H1 (cell line): ENCODE measurements around the gene TFAP2B. TPM values are rescaled to one million over a fixed set of nuclear protein-coding genes. Genes with fewer than 3 reads are reported as not detected.

ENCODE experiments used
- CTCF ChIA-PET: fragments of 300-600 bp; sonication (Branson Sonifier 250); formaldehyde crosslinking; loops from one replicate; lab custom pipeline; 2021; ENCODE audit not compliant: partially characterized antibody; lab: Charles Lee
- POLR2A ChIA-PET: fragments of 300-600 bp; sonication (Branson Sonifier 250); formaldehyde crosslinking; loops from one replicate; lab custom pipeline; 2021; ENCODE audit warnings: inconsistent platforms; ENCODE audit not compliant: partially characterized antibody; lab: Charles Lee
- DNase-seq, 2 experiments: peaks; one replicate each; pipeline versions ENCODE4 v3.0.0 to v3.0.0-alpha.2; 2010 to 2022; ENCODE audit warnings: low spot score in 2 of 2, low read depth in 1 of 2, mixed read lengths in 1 of 2
- FAIRE-seq: peaks from 2 replicates; lab custom pipeline; 2011; peaks lifted over from hg19 to GRCh38; lab: Jason Lieb, UNC
- H2AFZ ChIP-seq: 2 replicates; pipeline ENCODE4 v1.8.1; 2012; ENCODE audit warnings: low read length, inconsistent platforms
- H2AK5ac ChIP-seq: 2 replicates; pipeline ENCODE4 v1.6.1; 2013; ENCODE audit warnings: low read depth, low read length
- H2BK120ac ChIP-seq: replicated peaks from 2 replicates; pipeline ENCODE3; 2013; ENCODE audit warnings: low read depth, low read length, inconsistent platforms
- H2BK12ac ChIP-seq: 2 replicates; pipeline ENCODE4 v1.6.1; 2013; ENCODE audit warnings: low read depth, low read length
- H2BK15ac ChIP-seq: 2 replicates; pipeline ENCODE4 v1.6.1; 2013; ENCODE audit warnings: low read length
- H2BK20ac ChIP-seq: 2 replicates; pipeline ENCODE4 v1.6.1; 2013; ENCODE audit warnings: low read length
- H2BK5ac ChIP-seq: 2 replicates; pipeline ENCODE4 v1.6.1; 2013; ENCODE audit warnings: low read depth, low read length
- H3K14ac ChIP-seq: 2 replicates; pipeline ENCODE4 v1.6.1; 2013; ENCODE audit warnings: inconsistent platforms; ENCODE audit not compliant: insufficient read length
- H3K18ac ChIP-seq: 2 replicates; pipeline ENCODE4 v1.6.1; 2013; ENCODE audit warnings: low read length; ENCODE audit errors: extremely low read depth
- H3K23ac ChIP-seq: 2 replicates; pipeline ENCODE4 v1.6.1; 2013; ENCODE audit warnings: inconsistent platforms; ENCODE audit not compliant: insufficient read length
- H3K23me2 ChIP-seq: 2 replicates; pipeline ENCODE4 v1.6.1; 2013; ENCODE audit warnings: low read depth, low read length
- H3K27ac ChIP-seq: 2 replicates; pipeline ENCODE4 v1.6.1; 2011; ENCODE audit warnings: low read depth, low read length, inconsistent platforms
- H3K27me3 ChIP-seq, 4 experiments: replicated peaks in 1 of 4; 1 replicate in 1 of 4; 2 replicates in 3 of 4; pipeline versions ENCODE4 v1.6.1 to v1.8.1; 2011 to 2013; ENCODE audit warnings: low read length in 3 of 4, mild to moderate bottlenecking in 3 of 4, inconsistent platforms in 2 of 4, mixed read lengths in 2 of 4, moderate library complexity in 1 of 4; ENCODE audit not compliant: control insufficient read depth in 3 of 4, insufficient read depth in 3 of 4; ENCODE audit errors: extremely low read depth in 1 of 4
- H3K36me3 ChIP-seq, 4 experiments: 2 replicates each; pipeline versions ENCODE4 v1.6.1 to v1.8.1; 2011 to 2013; ENCODE audit warnings: mild to moderate bottlenecking in 4 of 4, low read length in 3 of 4, moderate library complexity in 2 of 4, control low read depth in 1 of 4, inconsistent platforms in 1 of 4; ENCODE audit not compliant: insufficient read depth in 4 of 4, control insufficient read depth in 2 of 4
- H3K4ac ChIP-seq: replicated peaks from 2 replicates; pipeline ENCODE3; 2013; ENCODE audit warnings: low read length, low read depth, mixed read lengths, inconsistent platforms; ENCODE audit not compliant: insufficient read length
- H3K4me1 ChIP-seq, 4 experiments: replicated peaks in 1 of 4; 1 replicate in 1 of 4; 2 replicates in 3 of 4; pipeline versions ENCODE4 v1.6.1 to v1.8.1; 2011 to 2013; ENCODE audit warnings: low read length in 3 of 4, inconsistent platforms in 2 of 4, mixed read lengths in 1 of 4; ENCODE audit not compliant: insufficient read depth in 4 of 4, control insufficient read depth in 3 of 4
- H3K4me2 ChIP-seq, 2 experiments: 2 replicates each; pipeline versions ENCODE4 v1.6.1 to v1.8.1; 2011 to 2013; ENCODE audit warnings: low read depth in 2 of 2, low read length in 2 of 2, control low read depth in 1 of 2, inconsistent platforms in 1 of 2, mild to moderate bottlenecking in 1 of 2; ENCODE audit not compliant: insufficient read depth in 1 of 2
- H3K4me3 ChIP-seq, 4 experiments: fragments of 200-600, 300-600 bp in 1 of 4; sonication (generic), shearing (Covaris generic), sonication (Bioruptor Twin) in 1 of 4; 2 replicates each; pipeline versions ENCODE4 v1.5.1 to v1.8.1; 2011 to 2016; ENCODE audit warnings: low read length in 4 of 4, low read depth in 3 of 4, control low read depth in 2 of 4, inconsistent platforms in 2 of 4, mild to moderate bottlenecking in 2 of 4, mixed read lengths in 1 of 4, moderate library complexity in 1 of 4; ENCODE audit not compliant: insufficient read depth in 2 of 4; ENCODE audit errors: extremely low read depth in 1 of 4
- H3K56ac ChIP-seq: replicated peaks from 2 replicates; pipeline ENCODE3; 2013; ENCODE audit warnings: low read depth, mild to moderate bottlenecking, mixed read lengths, low read length, inconsistent platforms; ENCODE audit not compliant: insufficient read length
- H3K79me1 ChIP-seq: 2 replicates; pipeline ENCODE4 v1.6.1; 2013; ENCODE audit warnings: low read depth, low read length, control low read depth
- H3K79me2 ChIP-seq, 2 experiments: 2 replicates each; pipeline versions ENCODE4 v1.6.1 to v1.8.1; 2012 to 2013; ENCODE audit warnings: low read length in 2 of 2, mild to moderate bottlenecking in 2 of 2, inconsistent platforms in 1 of 2; ENCODE audit not compliant: insufficient read depth in 2 of 2, control insufficient read depth in 1 of 2
- H3K9ac ChIP-seq, 4 experiments: replicated peaks in 1 of 4; 1 replicate in 1 of 4; 2 replicates in 3 of 4; pipeline versions ENCODE4 v1.6.1 to v1.8.1; 2011 to 2013; ENCODE audit warnings: low read depth in 3 of 4, low read length in 3 of 4, control low read depth in 2 of 4, mild to moderate bottlenecking in 2 of 4, moderate library complexity in 2 of 4, inconsistent platforms in 1 of 4; ENCODE audit errors: extremely low read depth in 1 of 4
- H3K9me3 ChIP-seq, 2 experiments: 2 replicates each; pipeline versions ENCODE4 v1.6.1 to v1.8.1; 2012 to 2013; ENCODE audit warnings: mild to moderate bottlenecking in 2 of 2, moderate library complexity in 2 of 2, control low read depth in 1 of 2, inconsistent platforms in 1 of 2, low read depth in 1 of 2, low read length in 1 of 2, mixed read lengths in 1 of 2; ENCODE audit not compliant: insufficient read depth in 2 of 2
- H4K20me1 ChIP-seq, 2 experiments: replicated peaks in 1 of 2; 2 replicates each; pipeline versions ENCODE3 to v1.8.1; 2011 to 2013; ENCODE audit warnings: inconsistent platforms in 2 of 2, low read length in 2 of 2, mild to moderate bottlenecking in 1 of 2; ENCODE audit not compliant: insufficient read depth in 2 of 2, control insufficient read depth in 1 of 2
- H4K5ac ChIP-seq: 2 replicates; pipeline ENCODE4 v1.6.1; 2013; ENCODE audit warnings: low read length, low read depth, mixed read lengths, inconsistent platforms; ENCODE audit not compliant: insufficient read length
- H4K8ac ChIP-seq: 2 replicates; pipeline ENCODE4 v1.8.0; 2013; ENCODE audit warnings: mild to moderate bottlenecking, moderate library complexity, low read length, inconsistent platforms; ENCODE audit not compliant: insufficient read depth; ENCODE audit errors: extremely low read depth
- H4K91ac ChIP-seq: replicated peaks from 2 replicates; pipeline ENCODE3; 2013; ENCODE audit warnings: low read length, mixed read lengths, inconsistent platforms; ENCODE audit not compliant: insufficient read length
- CEBPB ChIP-seq: IDR thresholded peaks from 2 replicates; pipeline ENCODE4 v1.6.1; 2012; ENCODE audit warnings: low read depth, low read length
- EZH2 ChIP-seq: fragments of 200-600 bp; sonication (generic); IDR thresholded peaks from 2 replicates; pipeline ENCODE4 v1.7.1; 2012; ENCODE audit warnings: low read depth, mild to moderate bottlenecking, moderate library complexity, low read length, inconsistent platforms; ENCODE audit not compliant: severe bottlenecking
- POLR2A ChIP-seq, 2 experiments: IDR thresholded peaks; 1 replicate in 1 of 2; 2 replicates in 1 of 2; pipeline ENCODE4 v1.6.1; 2011; ENCODE audit warnings: low read depth in 2 of 2, low read length in 2 of 2, mild to moderate bottlenecking in 2 of 2; ENCODE audit errors: control extremely low read depth in 1 of 2
- SIN3A ChIP-seq, 2 experiments: IDR thresholded peaks in 1 of 2; conservative IDR thresholded peaks in 1 of 2; 2 replicates each; pipeline ENCODE4 v1.6.1; 2011 to 2012; ENCODE audit warnings: low read length in 2 of 2, improper control_type of control experiment in 1 of 2, low read depth in 1 of 2, mild to moderate bottlenecking in 1 of 2
- SP1 ChIP-seq: IDR thresholded peaks from 2 replicates; pipeline ENCODE4 v1.6.1; 2011; ENCODE audit warnings: low read depth, low read length
- TCF12 ChIP-seq: IDR thresholded peaks from 2 replicates; pipeline ENCODE4 v1.6.1; 2011; ENCODE audit warnings: low read depth, mild to moderate bottlenecking, low read length
- YY1 ChIP-seq: IDR thresholded peaks from 2 replicates; pipeline ENCODE4 v1.6.1; 2011; ENCODE audit warnings: low read depth, mild to moderate bottlenecking, low read length
- WGBS, 2 experiments: shearing (Covaris generic) in 1 of 2; methylation state at CpG; one replicate each; pipeline versions ENCODE4 v1.1.6 to v1.1.7; 2013 to 2015; ENCODE audit warnings: low lambda C conversion rate in 2 of 2, mixed read lengths in 2 of 2, inconsistent platforms in 1 of 2, low coverage in 1 of 2, missing lambda C conversion rate in 1 of 2; ENCODE audit not compliant: insufficient replicate concordance in 2 of 2, insufficient coverage in 1 of 2, insufficient read length in 1 of 2; ENCODE audit errors: extremely low coverage in 1 of 2, missing lambda C conversion rate in 1 of 2; 5-methylcytosine and 5-hydroxymethylcytosine counted together
- polyA plus RNA-seq, 7 experiments: library from polyadenylated mRNA; depleted of rRNA in 3 of 7; stranded (reverse) in 5 of 7; unstranded in 2 of 7; fragments of >200 nt in 5 of 7; fragments of 200-250 nt in 2 of 7; gene quantifications; 1 replicate in 5 of 7; 2 replicates in 1 of 7; 4 replicates in 1 of 7; pipeline versions ENCODE4 v1.2.1 to v1.2.3, GENCODE V29; 2011 to 2013; ENCODE audit warnings: missing spikeins in 2 of 7, mixed read lengths in 2 of 7
- total RNA-seq: library from RNA; stranded (reverse); fragmentation: NEBNext Ultra II Directional; extraction: Animal tissue kit (Norgen Biotek cat#: 25700); gene quantifications from 2 replicates; pipeline ENCODE4 v1.2.1, GENCODE V29; 2021

Gene TFAP2B
- total and polyA plus RNA-seq, 2 of the 8 experiments (the other 6 are each of a cell fraction or from before 2014, with no cell fraction given) = not detected

- no peak overlapping the region for H4K5ac ChIP-seq
- H3K79me2 ChIP-seq = no peaks in the 10 kb centered on the region
- TF ChIP-seq YY1 (no peak), TCF12 (no peak), POLR2A (IDR thresholded peaks at IDR 0.05; ENCODE audit: control extremely low read depth in 1 of 2, low read depth in 2 of 2, low read length in 2 of 2) (no peak), CEBPB (no peak), SP1 (no peak), EZH2 (no peak), SIN3A (conservative IDR thresholded peaks at IDR 0.05 in 1 of 2, IDR thresholded peaks at IDR 0.05 in 1 of 2; ENCODE audit: low read depth in 1 of 2, low read length in 2 of 2) (no peak)
- H4K20me1 ChIP-seq = no peaks in the 10 kb centered on the region
- no peak overlapping the region for H2BK5ac ChIP-seq
- no peak overlapping the region for H3K18ac ChIP-seq
- WGBS, 2 experiments = 94% methylated on average over 5 of the region's 5 CpGs; no CpG with 5 or more reads in 1 of the 2 experiments
- DNase-seq (no peak), FAIRE-seq (no peak)
- no peak overlapping the region for H4K8ac ChIP-seq
- H3K9me3 ChIP-seq = no peaks in the 10 kb centered on the region
- no peaks in the 10 kb centered on the region for H3K36me3 ChIP-seq
- no peak overlapping the region for H2BK120ac ChIP-seq
- CTCF ChIA-PET = interaction anchor here (0.9 to 1.6 kb wide), 3 partner anchors 17 to 1446 kb away, joined by 3 to 7 read pairs (median 3); no protein-coding TSS in a partner anchor
- no peak overlapping the region for H2BK15ac ChIP-seq
- H2AFZ ChIP-seq = no peak overlapping the region
- no peak overlapping the region for H2BK12ac ChIP-seq
- H3K23ac ChIP-seq = no peak overlapping the region
- H3K4me2 ChIP-seq = no peak overlapping the region
- POLR2A ChIA-PET = no interaction called here
- H2AK5ac ChIP-seq = no peak overlapping the region
- no peaks in the 10 kb centered on the region for H3K4me1 ChIP-seq
- H3K27me3 ChIP-seq = no peaks in the 10 kb centered on the region
- H2BK20ac ChIP-seq = no peak overlapping the region
- H3K23me2 ChIP-seq = no peaks in the 10 kb centered on the region; the same call in 1 of the 2 replicates
- H3K14ac ChIP-seq = no peak overlapping the region
- H3K56ac ChIP-seq = no peak overlapping the region
- no peak overlapping the region for H4K91ac ChIP-seq
- no peak overlapping the region for H3K27ac ChIP-seq
- H3K4me3 ChIP-seq = no peak overlapping the region
- H3K4ac ChIP-seq = no peak overlapping the region
- no peaks in the 10 kb centered on the region for H3K79me1 ChIP-seq
- no peak overlapping the region for H3K9ac ChIP-seq
Measured at GRCh38 chr6:50795574-50795973, 23.1 kb upstream of the TFAP2B start.
